ENCODE measurements around the gene CLCNKA.
A peak's percentile ranks its signal among the peaks of the same experiment; 100 is the strongest.

DNA sequence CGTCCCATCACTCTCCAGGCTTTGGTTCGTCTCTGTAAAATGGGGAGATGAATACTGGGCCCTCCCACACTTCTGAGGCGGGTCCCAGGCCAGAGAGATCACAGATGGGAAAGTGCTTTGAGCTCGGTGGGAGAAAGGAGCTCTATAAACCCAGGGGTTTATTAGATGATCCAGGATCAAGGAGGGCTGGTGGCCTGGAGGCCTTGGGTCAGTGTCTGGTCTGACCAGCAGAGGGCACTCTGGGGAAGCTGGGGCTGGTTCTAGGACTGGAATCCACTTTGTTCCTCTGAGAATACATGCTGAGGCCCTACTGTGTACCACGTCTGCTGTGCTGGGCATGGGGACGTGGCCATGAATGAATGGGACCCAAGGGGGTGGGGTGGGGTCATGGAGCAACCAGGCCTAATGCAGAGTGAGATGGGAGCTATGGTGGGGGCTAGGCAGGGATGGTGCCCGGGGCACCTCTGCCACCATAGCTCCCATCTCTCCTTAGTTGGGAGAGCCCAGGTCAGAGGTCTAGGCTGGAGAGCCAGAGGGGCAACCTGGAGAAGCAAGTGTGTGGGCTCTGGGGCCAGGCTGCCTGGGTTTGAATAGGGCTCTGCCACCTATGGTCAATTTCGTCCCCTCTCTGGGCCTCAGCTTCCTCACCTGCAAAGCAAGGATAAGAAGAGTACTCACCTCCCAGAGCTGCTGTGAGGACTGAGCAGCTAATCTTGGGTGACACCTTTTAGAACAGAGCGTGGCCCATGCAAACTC is 60.6 kb downstream of the CLCNKA start:
- TF ChIP-seq, protein P1, sequence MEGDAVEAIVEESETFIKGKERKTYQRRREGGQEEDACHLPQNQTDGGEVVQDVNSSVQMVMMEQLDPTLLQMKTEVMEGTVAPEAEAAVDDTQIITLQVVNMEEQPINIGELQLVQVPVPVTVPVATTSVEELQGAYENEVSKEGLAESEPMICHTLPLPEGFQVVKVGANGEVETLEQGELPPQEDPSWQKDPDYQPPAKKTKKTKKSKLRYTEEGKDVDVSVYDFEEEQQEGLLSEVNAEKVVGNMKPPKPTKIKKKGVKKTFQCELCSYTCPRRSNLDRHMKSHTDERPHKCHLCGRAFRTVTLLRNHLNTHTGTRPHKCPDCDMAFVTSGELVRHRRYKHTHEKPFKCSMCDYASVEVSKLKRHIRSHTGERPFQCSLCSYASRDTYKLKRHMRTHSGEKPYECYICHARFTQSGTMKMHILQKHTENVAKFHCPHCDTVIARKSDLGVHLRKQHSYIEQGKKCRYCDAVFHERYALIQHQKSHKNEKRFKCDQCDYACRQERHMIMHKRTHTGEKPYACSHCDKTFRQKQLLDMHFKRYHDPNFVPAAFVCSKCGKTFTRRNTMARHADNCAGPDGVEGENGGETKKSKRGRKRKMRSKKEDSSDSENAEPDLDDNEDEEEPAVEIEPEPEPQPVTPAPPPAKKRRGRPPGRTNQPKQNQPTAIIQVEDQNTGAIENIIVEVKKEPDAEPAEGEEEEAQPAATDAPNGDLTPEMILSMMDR (conservative IDR thresholded peaks at IDR 0.05), result peak; percentile 94
- TF ChIP-seq EZH2 (IDR thresholded peaks at IDR 0.05; ENCODE audit: low read depth), result no peak
